Mammary epithelial cell (primary cell): ENCODE measurements around the gene SEMA6B.

ENCODE experiments used
- EZH2 ChIP-seq: IDR thresholded peaks from 2 replicates; pipeline ENCODE4 v1.6.1; 2012; ENCODE audit warnings: low read length, inconsistent platforms, borderline replicate concordance
- TF ChIP-seq, protein P1 (sequence below), 2 donors: IDR thresholded peaks in 1 of 2; conservative IDR thresholded peaks in 1 of 2; 2 replicates each; pipeline ENCODE4 v1.5.1; 2011 to 2012; ENCODE audit warnings: inconsistent platforms in 2 of 2, low read length in 2 of 2, mild to moderate bottlenecking in 2 of 2, control low read depth in 1 of 2, low read depth in 1 of 2; ENCODE audit not compliant: insufficient read depth in 1 of 2; ENCODE audit errors: extremely low read depth in 1 of 2

DNA sequence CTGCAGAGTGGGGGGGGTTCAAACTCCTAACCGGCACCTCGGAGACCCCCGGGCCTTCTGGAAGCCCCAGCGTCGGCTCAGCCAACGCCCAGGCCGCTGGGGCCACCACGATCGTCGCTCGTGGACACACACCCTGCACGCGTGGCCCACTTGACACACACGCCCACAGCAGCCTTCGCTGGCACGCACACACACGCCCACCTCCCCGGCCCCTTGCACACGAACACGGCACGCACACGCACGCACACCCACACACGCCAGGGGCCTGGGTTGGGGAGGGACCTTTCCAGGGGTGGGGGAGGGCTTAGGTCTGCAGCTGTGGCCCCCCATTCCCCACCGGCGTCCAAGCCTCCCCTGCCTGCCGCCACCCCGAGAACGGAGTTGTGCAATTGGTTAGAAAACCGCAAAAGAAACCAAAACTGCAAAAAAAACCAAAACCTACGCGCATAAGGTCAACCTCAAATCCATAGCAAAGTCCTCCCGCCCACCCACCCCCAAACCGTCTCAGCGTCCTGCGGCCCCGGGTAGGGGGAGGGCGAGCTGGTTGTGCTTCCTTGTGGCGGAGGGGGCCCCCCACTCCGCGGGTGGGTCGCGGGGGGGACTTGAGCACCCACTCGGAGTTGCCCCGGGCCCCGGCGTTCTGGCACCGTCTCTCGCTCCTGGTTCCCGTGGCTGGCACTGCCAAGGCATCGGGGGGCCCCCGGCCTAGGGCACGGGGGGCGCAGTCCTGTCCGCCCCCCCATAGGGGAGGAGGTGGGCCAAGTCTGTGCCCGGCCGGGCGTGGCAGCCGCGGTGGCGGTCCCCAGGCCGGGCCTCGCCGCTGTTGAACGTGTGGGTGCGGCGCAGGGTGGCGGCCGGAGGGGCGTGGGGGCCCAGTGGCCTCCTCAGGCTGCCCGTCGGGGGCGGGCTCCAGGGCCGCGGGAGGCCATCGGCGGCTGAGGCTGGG is 16.3 kb downstream of the SEMA6B start:
- TF ChIP-seq, protein P1, sequence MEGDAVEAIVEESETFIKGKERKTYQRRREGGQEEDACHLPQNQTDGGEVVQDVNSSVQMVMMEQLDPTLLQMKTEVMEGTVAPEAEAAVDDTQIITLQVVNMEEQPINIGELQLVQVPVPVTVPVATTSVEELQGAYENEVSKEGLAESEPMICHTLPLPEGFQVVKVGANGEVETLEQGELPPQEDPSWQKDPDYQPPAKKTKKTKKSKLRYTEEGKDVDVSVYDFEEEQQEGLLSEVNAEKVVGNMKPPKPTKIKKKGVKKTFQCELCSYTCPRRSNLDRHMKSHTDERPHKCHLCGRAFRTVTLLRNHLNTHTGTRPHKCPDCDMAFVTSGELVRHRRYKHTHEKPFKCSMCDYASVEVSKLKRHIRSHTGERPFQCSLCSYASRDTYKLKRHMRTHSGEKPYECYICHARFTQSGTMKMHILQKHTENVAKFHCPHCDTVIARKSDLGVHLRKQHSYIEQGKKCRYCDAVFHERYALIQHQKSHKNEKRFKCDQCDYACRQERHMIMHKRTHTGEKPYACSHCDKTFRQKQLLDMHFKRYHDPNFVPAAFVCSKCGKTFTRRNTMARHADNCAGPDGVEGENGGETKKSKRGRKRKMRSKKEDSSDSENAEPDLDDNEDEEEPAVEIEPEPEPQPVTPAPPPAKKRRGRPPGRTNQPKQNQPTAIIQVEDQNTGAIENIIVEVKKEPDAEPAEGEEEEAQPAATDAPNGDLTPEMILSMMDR (conservative IDR thresholded peaks at IDR 0.05 in 1 of 2, IDR thresholded peaks at IDR 0.05 in 1 of 2; ENCODE audit: extremely low read depth in 1 of 2, insufficient read depth in 1 of 2, low read depth in 1 of 2, low read length in 2 of 2), result no peak
- no peak for TF ChIP-seq EZH2
